ENCODE data around the gene TNFSF9.
"Not testable (repeated sequence)": the region's sequence is repeated elsewhere in the genome, so short reads cannot be mapped to it uniquely, and the experiment has no call there.

TNFSF9 gene

DNA sequence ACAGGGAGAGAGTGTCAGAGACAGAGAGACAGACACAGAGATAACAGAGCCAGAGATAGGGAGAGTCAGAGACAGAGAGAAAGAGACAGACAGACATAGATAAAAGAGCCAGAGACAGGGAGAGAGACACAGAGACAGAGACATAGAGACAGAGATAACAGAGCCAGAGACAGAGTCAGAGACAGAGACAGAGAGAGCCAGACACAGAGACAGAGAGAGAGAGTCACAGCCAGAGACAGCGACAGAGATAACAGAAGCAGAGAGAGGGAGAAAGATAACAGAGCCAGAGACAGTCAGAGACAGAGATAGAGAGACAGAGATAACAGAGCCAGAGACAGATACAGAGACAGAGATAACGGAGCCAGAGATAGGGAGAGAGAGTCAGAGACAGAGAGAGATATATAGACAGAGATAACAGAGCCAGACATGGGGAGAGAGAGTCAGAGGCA lies 865 bp upstream of the TNFSF9 start:
- DNase-seq (ENCODE audit: low read depth) = no peak
- peak overlapping the region; percentile 51 for H3K4me3 ChIP-seq (ENCODE audit: low read depth, low read length)

DNA sequence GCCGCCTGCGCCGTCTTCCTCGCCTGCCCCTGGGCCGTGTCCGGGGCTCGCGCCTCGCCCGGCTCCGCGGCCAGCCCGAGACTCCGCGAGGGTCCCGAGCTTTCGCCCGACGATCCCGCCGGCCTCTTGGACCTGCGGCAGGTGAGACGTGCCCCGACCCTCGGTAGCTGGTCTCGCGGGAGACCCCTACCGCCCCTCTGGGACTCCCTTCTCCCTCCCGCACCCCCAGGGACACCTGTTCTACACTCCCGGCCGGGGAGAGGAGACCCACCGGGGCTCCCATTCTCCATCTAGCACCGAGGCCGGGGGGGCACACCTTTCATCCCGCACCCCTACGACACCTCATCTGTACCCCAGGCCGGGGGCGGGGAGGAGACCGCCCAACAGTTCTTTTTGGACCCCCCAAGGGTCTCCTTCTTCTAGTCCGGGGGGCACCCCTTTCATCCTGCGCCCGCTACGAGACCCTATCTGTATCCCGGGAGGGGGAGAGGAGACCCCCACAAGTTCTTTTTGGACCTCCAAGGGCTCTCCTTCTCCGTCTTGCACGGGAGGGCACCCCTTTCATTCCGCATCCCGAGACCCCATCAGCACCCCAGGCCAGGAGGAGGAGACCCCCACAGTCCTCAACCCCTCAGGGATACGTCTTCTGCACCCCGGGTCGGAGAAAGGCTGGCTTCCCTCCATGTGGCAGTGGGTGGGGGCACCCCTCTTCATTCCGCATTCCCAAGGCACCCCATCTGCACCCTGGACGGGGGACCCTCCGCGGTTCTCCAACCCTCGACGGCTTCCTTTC lies 533 bp downstream of the TNFSF9 start:
- no peak for DNase-seq (ENCODE audit: low read depth)

DNA sequence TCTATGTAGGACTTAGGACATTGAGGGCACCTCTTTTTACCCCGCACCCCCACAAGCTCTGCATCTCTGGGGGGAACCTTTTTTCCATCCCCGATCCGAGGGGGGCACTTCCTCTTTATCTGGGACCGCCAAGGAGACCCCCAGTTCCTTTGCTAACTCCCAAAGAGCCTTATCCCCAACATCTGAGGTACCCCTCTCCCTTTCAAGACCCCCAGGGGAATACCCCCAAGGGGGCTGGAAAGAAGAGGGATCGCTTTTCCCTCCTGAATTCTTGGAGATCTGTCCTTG lies 1.1 kb downstream of the TNFSF9 start:
- no peak for DNase-seq (ENCODE audit: low read depth)
- peak overlapping the region; percentile 7 for H3K4me3 ChIP-seq (ENCODE audit: low read depth, low read length)

More for the DNA sequence above, 533 bp downstream of the TNFSF9 start:
- peak overlapping the region; percentile 51 for H3K4me3 ChIP-seq (ENCODE audit: low read depth, low read length)

DNA sequence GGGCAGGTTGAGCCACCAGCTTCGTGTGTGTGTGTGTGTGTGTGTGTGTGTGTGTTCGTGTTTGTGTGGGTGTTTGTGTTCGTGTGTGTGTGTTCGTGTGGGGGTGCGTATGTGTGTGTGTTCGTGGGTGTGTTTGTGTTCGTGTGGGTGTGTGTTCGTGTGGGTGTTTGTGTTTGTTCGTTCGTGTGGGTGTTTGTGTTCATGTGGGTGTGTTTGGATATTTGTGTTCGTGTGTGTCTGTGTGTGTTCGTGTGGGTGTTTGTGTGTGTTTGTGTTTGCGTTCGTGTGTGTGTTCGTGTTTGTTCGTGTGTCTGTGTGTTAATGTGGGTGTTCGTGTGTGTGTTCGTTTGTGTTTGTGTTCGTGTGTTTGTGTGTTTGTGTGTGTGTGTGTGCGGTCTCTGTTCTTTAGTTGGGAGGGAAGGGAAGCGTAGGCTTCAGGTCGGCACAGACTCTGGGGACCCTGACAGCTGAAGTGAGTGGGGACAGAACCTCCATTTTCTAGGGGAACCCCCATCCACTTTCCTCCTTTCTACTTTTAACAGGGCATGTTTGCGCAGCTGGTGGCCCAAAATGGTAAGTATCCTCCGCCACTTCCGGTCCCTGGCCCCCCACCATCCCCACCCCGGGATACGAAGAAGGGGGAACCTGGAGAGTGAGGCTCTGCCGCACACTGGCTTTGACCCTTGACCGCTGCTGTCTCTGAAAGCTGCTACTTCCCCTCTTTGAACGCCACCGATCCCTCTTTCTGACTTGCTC lies 1.6 kb downstream of the TNFSF9 start:
- peak overlapping the region; percentile 7 for H3K4me3 ChIP-seq (ENCODE audit: low read depth, low read length)
- DNase-seq (ENCODE audit: low read depth) = no peak

DNA sequence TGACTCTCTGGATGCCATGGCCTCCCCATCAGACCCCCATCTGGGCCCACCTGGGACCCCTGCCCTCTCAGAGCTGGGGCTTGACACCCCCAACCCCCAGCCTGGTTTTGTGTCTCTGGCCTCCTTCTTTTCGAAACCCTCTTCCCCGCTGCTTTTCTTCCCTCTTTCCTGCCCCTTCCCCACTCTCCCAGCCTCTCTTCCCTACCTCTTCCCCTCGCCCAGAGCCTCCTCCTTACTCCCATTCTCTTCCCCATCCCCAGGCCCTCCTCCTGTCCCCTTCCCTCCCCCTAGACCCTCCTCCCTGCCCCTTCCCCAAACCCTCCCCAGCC lies 2.1 kb downstream of the TNFSF9 start:
- no peak for DNase-seq (ENCODE audit: low read depth)
- no peak overlapping the region for H3K4me3 ChIP-seq (ENCODE audit: low read depth, low read length)

DNA sequence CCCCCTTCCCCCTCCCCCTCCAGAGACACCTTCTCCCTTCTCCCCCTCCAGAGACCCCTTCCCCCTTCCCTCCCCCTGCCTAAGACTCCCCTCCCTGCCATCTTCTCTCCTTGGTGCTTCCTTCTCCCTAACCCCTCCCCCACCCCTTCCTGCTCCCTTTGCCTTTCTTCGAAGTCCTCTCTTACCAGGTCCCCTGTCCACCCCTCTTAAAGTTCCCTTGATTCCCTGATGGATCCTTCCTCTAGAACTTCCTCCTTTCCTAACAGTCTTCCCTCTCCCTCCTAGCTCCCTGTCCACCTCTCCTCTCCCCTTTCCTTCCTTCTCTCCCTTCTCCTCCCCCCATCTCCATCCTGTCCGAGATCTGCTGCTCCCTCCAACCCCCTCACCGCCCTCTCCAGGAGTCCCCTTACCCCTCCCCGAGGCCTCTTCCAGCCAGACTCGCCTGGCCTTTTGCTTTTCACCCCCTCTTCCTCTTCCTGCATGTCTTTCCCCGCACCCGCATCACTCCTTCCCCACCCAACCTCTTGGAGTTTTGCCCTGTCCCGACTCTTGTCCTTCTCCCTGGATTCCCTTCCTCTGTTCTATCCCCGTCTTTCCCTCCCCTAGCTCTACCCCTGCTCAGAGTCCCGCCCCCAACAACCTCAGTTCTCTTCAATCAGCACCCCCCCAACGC lies 3.1 kb downstream of the TNFSF9 start:
- no peak for DNase-seq (ENCODE audit: low read depth)
- H3K4me3 ChIP-seq (ENCODE audit: low read depth, low read length) = no peak overlapping the region

DNA sequence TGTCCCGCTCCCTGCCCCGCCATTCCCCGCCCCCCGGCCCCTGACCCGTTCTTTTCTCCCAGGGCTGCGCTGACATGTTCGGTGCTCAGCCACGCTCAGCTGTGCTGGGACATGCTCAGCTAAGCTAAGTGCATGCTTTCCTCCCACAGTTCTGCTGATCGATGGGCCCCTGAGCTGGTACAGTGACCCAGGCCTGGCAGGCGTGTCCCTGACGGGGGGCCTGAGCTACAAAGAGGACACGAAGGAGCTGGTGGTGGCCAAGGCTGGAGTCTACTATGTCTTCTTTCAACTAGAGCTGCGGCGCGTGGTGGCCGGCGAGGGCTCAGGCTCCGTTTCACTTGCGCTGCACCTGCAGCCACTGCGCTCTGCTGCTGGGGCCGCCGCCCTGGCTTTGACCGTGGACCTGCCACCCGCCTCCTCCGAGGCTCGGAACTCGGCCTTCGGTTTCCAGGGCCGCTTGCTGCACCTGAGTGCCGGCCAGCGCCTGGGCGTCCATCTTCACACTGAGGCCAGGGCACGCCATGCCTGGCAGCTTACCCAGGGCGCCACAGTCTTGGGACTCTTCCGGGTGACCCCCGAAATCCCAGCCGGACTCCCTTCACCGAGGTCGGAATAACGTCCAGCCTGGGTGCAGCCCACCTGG lies 3.7 kb downstream of the TNFSF9 start:
- H3K4me3 ChIP-seq (ENCODE audit: low read depth, low read length) = no peak overlapping the region
- DNase-seq (ENCODE audit: low read depth) = no peak

DNA sequence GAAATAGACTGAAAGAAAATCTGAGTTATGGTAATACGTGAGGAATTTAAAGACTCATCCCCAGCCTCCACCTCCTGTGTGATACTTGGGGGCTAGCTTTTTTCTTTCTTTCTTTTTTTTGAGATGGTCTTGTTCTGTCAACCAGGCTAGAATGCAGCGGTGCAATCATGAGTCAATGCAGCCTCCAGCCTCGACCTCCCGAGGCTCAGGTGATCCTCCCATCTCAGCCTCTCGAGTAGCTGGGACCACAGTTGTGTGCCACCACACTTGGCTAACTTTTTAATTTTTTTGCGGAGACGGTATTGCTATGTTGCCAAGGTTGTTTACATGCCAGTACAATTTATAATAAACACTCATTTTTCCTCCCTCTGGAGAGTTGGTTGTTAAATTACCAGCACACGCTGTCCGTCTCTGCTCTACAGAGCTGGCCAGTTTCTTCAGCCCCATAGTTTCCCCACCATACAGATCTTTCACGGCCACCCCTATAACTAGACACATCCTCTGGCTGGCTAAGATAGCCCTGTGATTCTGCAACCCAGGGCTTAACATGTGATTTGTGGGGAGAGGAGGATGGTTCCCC lies 4.8 kb downstream of the TNFSF9 start:
- no peak for DNase-seq (ENCODE audit: low read depth)
- no peak overlapping the region for H3K4me3 ChIP-seq (ENCODE audit: low read depth, low read length)

DNA sequence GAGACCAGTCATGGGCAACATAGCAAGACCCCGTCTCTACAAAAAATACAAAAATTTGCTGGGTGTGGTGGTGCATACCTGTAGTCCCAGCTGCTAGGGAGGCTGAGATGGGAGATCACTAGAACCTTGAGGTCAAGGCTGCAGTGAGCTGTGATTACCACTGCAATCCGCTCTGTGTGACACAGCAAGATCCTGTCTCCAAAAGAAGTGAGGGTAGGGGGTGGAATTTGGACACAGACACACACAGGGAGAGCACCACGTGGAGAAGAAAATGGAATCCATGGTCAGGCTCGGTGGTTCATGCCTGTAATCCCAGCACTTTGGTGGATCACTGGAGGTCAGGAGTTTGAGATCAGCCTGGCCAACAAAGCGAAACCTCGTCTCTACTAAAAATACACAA lies 8.7 kb downstream of the TNFSF9 start:
- no peak overlapping the region for H3K4me3 ChIP-seq (ENCODE audit: low read depth, low read length)
- DNase-seq (ENCODE audit: low read depth) = no peak

DNA sequence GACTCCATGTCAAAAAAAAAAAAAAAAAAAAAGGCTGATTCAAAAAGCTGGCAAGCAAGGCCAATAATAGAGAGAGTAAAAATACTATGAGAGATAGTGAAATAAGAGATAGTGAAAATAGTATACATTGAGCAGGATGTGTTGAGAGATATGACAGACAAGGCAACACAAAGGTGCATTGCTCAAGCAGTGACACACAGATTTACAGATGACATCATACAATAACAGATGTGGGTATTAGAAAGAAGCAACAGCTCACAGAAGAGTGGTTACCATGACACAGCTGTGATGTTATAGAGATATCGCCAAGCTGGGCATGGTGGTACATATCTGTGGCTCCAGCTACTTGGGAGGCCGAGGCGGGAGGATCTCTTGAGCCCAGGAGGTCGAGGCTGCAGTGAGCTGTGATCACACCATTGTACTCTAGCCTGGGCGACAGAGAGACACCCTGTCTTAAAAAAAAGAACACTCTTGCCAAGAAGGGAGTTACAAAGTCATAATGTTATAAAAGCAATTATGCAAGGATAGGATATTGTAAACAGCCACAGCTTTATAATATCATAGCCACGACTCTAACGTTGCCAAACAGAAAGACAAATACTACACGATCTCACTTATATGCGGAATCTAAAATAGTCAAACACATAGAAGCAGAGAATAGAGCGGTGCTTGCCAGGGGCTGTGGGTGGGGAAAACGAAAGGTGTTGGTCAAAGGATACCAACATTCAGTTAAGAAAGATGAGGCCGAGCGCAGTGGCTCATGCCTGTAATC lies 10.3 kb downstream of the TNFSF9 start:
- no peak overlapping the region for H3K4me3 ChIP-seq (ENCODE audit: low read depth, low read length)
- DNase-seq (ENCODE audit: low read depth) = no peak

DNA sequence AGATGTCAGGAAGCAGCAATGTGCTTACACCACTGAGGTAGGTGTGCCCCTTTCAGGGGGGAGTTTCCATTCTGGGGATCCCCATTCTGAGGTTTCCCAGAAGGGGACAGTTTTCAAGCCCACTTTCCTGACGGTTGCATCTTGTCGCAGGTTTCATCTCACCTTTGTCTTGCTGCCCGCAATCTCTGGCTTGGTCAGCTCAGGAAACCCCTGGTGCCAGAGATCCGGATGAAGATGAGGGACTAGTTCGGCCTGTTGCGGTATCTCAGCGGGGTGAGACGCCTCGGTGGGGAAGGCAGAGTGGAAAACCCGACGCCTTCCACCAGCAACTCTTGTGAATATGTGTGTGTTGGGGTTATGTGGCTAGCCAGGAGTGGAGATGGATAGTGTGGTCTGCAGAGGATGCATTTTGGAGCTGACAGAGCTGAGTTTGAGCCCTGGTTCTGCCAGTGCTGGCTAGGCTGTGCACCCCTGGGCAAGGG lies 13.1 kb downstream of the TNFSF9 start:
- H3K4me3 ChIP-seq (ENCODE audit: low read depth, low read length) = no peak overlapping the region
- DNase-seq (ENCODE audit: low read depth) = no peak

DNA sequence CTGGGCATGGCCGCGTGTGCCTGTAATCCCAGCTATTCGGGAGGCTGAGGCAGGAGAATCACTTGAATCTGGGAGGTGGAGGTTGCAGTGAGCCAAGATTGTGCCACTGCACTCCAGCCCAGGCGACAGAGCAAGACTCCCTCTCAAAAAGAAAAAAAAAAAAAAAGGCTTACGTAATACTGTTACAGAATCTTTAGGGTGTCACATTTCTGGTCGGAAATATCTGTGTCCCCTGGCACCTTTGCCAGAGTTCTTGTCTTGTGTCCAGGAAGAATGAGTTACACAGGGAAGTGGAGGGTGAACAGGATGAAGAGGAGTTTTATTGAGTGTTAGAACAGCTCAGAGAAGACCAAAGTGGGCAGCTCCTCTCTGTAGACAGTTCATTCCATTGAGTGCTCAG lies 19.9 kb downstream of the TNFSF9 start:
- not testable (repeated sequence) for DNase-seq (ENCODE audit: low read depth); H3K4me3 ChIP-seq (ENCODE audit: low read depth, low read length)

DNA sequence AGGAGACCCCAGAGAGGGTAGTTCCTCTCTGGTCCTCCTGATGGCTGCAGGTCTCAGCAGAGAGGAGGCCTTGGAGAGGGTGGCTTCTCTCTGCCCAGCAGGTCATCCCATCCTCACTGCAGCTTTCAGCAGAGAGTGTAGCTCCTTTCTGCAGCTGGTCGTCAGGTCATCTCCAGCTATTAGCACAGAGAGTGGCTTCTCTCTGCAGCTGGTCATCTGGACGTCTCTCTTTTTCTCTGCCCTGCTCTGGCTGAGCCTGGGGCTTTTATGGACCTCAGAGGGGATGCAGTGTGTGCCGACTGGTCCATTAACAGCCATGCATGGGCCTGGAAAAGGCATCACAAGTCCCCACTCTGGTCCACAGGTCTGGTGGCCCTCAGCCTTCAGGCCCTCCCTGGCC lies 20.3 kb downstream of the TNFSF9 start:
- no peak for DNase-seq (ENCODE audit: low read depth)
- no peak overlapping the region for H3K4me3 ChIP-seq (ENCODE audit: low read depth, low read length)

DNA sequence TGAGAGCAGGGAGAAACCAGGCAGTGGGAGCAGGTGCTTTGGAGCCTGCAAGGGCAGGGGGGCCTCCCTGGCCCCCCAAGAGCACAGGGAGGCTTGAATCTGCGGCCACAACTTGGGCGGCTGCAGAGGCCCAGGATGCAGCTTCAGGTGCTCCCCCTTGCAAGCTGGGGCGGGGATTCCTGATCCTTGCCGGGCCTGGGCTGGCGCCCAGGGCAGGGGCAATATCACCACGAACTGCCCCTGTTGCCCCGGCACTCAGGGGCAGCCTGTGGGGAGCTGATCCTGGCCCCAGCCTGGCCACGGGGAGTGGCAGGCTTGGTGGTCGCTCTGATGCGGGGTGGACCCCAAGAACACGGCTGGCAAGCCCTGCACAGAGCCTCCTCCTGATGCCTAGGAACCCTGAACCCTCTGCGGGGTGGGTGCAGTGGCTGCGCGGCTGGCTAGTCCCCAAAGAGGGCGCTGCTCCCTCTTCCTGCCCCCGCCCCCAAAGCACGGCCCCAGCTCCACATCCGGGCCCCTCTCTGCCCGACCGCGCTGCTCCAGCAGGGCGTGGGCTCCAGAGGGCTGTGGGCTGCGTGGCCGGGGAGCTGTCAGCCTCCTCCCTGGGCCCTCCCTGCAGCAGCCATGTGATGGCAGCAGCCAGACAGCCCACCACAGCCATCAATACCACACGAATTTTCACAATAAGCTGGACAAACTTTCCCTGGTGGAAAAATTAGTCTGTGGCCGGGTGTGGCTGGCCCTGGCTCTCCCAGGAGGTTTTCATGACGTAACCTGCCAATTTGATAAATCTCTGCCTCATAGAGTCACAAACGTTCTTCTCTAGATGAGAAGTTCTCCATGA lies 21.0 kb downstream of the TNFSF9 start:
- H3K4me3 ChIP-seq (ENCODE audit: low read depth, low read length) = no peak overlapping the region
- DNase-seq (ENCODE audit: low read depth) = no peak

DNA sequence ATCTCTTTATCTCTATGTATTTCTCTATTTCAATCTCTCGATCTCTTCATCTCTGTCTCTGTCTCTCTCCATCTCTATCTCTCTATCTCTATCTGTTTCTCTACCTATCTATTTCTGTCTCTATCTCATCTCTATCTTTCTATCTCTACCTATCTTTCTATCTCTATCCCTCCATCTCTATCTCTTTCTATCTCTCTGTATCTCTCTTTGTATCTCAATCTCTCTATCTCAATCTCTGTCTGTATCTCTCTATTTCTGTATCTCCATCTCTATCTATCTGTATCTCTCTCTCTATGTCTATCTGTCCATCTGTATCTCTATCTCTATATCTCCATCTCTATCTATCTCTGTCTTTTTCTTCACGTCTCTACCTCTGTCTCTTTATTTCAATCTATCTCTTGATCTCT lies 25.2 kb downstream of the TNFSF9 start:
- DNase-seq (ENCODE audit: low read depth) = no peak
- H3K4me3 ChIP-seq (ENCODE audit: low read depth, low read length) = no peak overlapping the region

DNA sequence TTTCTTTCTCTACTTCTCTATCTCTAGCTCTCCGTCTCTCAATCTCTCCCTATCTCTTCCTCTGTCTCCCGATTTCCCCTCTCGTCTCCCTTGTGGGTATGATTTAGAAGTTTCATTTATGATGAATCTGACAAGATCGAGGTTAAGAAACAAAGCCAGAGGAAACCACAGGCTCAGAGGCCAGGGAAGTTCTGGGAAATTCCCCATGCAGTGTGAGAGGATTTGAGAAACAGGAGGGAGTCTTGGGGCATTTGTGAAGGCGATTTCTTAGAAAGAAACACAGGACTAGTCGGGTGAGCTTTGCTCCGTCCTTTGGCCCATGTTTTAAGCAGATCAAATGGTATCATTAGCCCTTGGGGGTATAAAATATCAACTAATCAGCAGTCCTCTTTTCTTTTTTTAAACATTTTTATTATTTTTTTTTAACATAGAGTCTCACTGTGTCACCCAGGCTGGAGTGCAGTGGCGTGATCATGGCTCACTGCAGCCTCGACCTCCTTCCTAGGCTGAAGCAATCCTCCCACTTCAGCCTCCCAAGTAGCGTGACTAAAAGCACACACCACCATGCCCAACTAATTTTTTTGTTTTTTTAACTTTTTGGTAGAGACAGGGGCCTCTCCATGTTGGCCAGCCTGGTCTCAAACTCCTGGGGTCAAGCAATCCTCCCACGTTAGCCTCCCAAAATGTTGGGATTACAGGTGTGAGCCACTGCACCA lies 25.8 kb downstream of the TNFSF9 start:
- DNase-seq (ENCODE audit: low read depth) = no peak

DNA sequence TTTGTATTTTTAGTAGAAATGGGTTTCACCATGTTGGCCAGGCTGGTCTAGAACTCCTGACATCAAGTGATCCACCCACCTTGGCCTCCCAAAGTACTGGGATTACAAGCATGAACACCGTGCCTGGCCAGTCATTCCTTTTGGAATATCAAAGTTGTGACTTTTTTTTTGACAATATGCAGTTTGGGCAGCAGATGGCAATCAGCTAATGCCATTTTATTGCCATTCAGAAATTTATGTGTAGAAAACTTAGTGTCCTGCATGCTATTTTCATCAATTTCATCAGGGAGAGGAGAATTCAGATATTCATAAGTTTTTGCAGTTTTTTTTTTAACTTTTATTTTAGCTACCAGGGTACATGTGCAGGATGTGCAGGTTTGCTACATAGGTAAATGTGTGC lies 31.6 kb downstream of the TNFSF9 start:
- not testable (repeated sequence) for H3K4me3 ChIP-seq (ENCODE audit: low read depth, low read length); DNase-seq (ENCODE audit: low read depth)

More for the DNA sequence above, 25.8 kb downstream of the TNFSF9 start:
- no peak overlapping the region for H3K4me3 ChIP-seq (ENCODE audit: low read depth, low read length)

DNA sequence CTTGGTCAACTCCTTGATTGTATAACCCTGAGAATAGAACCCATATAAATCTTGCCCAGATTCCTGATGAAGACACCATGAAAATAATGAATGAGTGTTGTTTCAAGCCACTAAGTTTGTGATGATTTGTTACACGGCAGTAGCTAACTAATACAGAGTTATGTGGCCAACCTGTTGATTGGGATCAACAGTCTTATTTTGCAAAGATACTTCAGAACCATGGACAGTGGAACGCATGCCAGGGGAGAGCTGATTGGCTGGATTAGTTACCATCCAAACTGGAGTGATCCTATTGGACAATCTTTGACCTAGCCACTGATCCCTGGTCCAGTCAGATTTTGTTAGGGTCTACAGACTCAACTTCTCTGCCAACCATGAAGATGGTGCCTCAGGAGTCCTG lies 33.6 kb downstream of the TNFSF9 start:
- H3K4me3 ChIP-seq (ENCODE audit: low read depth, low read length) = no peak overlapping the region
- no peak for DNase-seq (ENCODE audit: low read depth)
